Measurements from ENCODE around the gene L1CAM.

The L1CAM gene

GRCh38 chrX:153885968-153886903, at the start of gene L1CAM:
Gene L1CAM (minus strand): TSS chrX:153886173. CDS start chrX:153875836, 10,337 bp downstream.
- H3K4me3 ChIP-seq (ENCODE audit: low read depth, low read length) = no peak within 1 kb of the TSS
- DNase-seq (ENCODE audit: low read depth) = no peak
- TF ChIP-seq, protein P1, sequence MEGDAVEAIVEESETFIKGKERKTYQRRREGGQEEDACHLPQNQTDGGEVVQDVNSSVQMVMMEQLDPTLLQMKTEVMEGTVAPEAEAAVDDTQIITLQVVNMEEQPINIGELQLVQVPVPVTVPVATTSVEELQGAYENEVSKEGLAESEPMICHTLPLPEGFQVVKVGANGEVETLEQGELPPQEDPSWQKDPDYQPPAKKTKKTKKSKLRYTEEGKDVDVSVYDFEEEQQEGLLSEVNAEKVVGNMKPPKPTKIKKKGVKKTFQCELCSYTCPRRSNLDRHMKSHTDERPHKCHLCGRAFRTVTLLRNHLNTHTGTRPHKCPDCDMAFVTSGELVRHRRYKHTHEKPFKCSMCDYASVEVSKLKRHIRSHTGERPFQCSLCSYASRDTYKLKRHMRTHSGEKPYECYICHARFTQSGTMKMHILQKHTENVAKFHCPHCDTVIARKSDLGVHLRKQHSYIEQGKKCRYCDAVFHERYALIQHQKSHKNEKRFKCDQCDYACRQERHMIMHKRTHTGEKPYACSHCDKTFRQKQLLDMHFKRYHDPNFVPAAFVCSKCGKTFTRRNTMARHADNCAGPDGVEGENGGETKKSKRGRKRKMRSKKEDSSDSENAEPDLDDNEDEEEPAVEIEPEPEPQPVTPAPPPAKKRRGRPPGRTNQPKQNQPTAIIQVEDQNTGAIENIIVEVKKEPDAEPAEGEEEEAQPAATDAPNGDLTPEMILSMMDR (IDR thresholded peaks at IDR 0.05; ENCODE audit: low read depth, low read length, missing control alignments) = no peak

- H3K4me3 ChIP-seq (ENCODE audit: low read depth, low read length) = peak overlapping the region; percentile 49
- DNase-seq (ENCODE audit: low read depth) = no peak
- TF ChIP-seq, protein P1 (IDR thresholded peaks at IDR 0.05; ENCODE audit: low read depth, low read length, missing control alignments) = no peak
Measured at GRCh38 chrX:153935326-153935851, 49.4 kb upstream of the L1CAM start.

DNA sequence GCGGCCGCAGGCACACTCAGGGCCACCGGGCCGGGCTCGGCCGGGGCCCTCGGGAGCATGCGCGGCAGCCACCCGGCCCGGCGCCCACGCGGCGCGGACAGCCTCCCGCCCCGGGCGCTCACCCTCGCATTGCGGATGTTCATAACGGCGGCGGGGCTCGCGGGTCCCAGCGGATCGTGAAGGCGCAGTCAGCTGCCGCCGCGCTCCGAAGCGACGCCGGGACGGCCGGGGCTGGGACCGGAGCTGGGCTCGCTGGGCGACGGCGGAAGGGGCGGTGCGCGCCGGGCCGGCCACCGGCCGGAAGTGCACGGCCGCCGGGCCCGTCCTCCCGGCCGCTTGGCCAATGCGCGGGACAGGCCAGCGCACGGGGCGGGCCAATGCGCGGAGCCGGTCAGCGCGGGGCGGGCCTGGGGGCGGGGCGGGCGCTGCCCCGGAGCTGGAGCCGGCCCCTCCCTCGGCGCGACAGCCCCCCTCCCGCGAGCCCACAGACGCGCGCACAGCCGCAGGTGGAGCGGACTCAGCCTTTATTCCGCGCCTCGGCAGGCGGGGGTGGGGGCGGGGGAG, 48.9 kb upstream of the L1CAM start, which contains the start of gene NAA10:
Gene NAA10, minus strand, starts transcription at position 276 of the 564 bp plus-strand sequence. Its CDS starts 133 bp downstream, at position 143.
- DNase-seq (ENCODE audit: low read depth) = no peak
- TF ChIP-seq, protein P1 (IDR thresholded peaks at IDR 0.05; ENCODE audit: low read depth, low read length, missing control alignments) = no peak
- peak within 1 kb of the TSS; percentile 80 for H3K4me3 ChIP-seq (ENCODE audit: low read depth, low read length)

- DNase-seq (ENCODE audit: low read depth) = no peak
- TF ChIP-seq, protein P1 (IDR thresholded peaks at IDR 0.05; ENCODE audit: low read depth, low read length, missing control alignments) = no peak
- H3K4me3 ChIP-seq (ENCODE audit: low read depth, low read length) = peak overlapping the region; percentile 80
Measured at GRCh38 chrX:153934148-153934761, 48.3 kb upstream of the L1CAM start.

- TF ChIP-seq, protein P1 (IDR thresholded peaks at IDR 0.05; ENCODE audit: low read depth, low read length, missing control alignments) = no peak
- H3K4me3 ChIP-seq (ENCODE audit: low read depth, low read length) = peak overlapping the region; percentile 80
- no peak for DNase-seq (ENCODE audit: low read depth)
Measured at GRCh38 chrX:153933748-153934147, 47.8 kb upstream of the L1CAM start.

GRCh38 chrX:153932220-153932915, 46.4 kb upstream of the L1CAM start:
- no peak for DNase-seq (ENCODE audit: low read depth)
- no peak overlapping the region for H3K4me3 ChIP-seq (ENCODE audit: low read depth, low read length)
- TF ChIP-seq, protein P1 (IDR thresholded peaks at IDR 0.05; ENCODE audit: low read depth, low read length, missing control alignments) = no peak

All from GM12864 (cell line).